ENCODE measurements around the gene FBL. TPM values are rescaled to one million over a fixed set of nuclear protein-coding genes. Genes with fewer than 3 reads are reported as not detected.

The FBL gene
- polyA plus RNA-seq, 1 donor (not counting 4 experiments of a cell fraction or from before 2014, with no cell fraction given): 357 TPM

GRCh38 chr19:39850892-39851291 lies 4.7 kb upstream of the FBL start:
- Histone ChIP-seq H3K9ac (ENCODE audit: control insufficient read depth, extremely low read depth, insufficient read depth, low read length) (no peak overlapping the region), H3K4me3 (ENCODE audit: control insufficient read depth in 2 of 3, extremely low read depth in 1 of 3, insufficient read depth in 2 of 3, low read depth in 1 of 3, low read length in 3 of 3) (no peak overlapping the region), H4K20me1 (ENCODE audit: control insufficient read depth, extremely low read depth, insufficient read depth, low read length) (no peaks in the 10 kb centered on the region), H3K79me2 (ENCODE audit: control insufficient read depth, insufficient read depth, low read length) (peaks cover 3% of the 10 kb centered on the region), H2AFZ (ENCODE audit: control insufficient read depth, low read length) (no peak overlapping the region), H3K4me1 (ENCODE audit: control insufficient read depth, extremely low read depth, insufficient read depth, low read length) (peaks cover 10% of the 10 kb centered on the region), H3K9me3 (ENCODE audit: control insufficient read depth, low read depth, low read length) (no peaks in the 10 kb centered on the region), H3K4me2 (ENCODE audit: control insufficient read depth, extremely low read depth, insufficient read depth, low read depth, low read length) (no peak overlapping the region), H3K36me3 (ENCODE audit: control insufficient read depth in 2 of 2, extremely low read depth in 1 of 2, insufficient read depth in 2 of 2, low read length in 2 of 2) (no peaks in the 10 kb centered on the region), H3K9me1 (ENCODE audit: control insufficient read depth, extremely low read depth, insufficient read depth, low read length) (no peaks in the 10 kb centered on the region), H3K27me3 (ENCODE audit: control insufficient read depth, extremely low read depth, insufficient read depth, low read length) (no peaks in the 10 kb centered on the region), H3K27ac (ENCODE audit: control insufficient read depth, insufficient read depth, low read length) (no peak overlapping the region)
- TF ChIP-seq CTCF (optimal IDR thresholded peaks at IDR 0.05 in 1 of 3, IDR thresholded peaks at IDR 0.05 in 1 of 3, conservative IDR thresholded peaks at IDR 0.05 in 1 of 3; ENCODE audit: extremely low read depth in 1 of 3, insufficient read depth in 2 of 3, low read length in 3 of 3): no peak
- no peak for TF ChIP-seq EZH2 (IDR thresholded peaks at IDR 0.05; ENCODE audit: low read length)
- dilution Hi-C loops (cut with MboI; ENCODE audit: extremely low pct_ligation_motif_present, low sequenced_read_pairs): no loop called here
- no peak for DNase-seq (ENCODE audit: low read depth, low spot score)
- no peak for FAIRE-seq

GRCh38 chr19:39848392-39848791 lies 2.2 kb upstream of the FBL start:
- peaks cover 28% of the 10 kb centered on the region for H3K79me2 ChIP-seq (ENCODE audit: control insufficient read depth, insufficient read depth, low read length)
- dilution Hi-C loops (cut with MboI; ENCODE audit: extremely low pct_ligation_motif_present, low sequenced_read_pairs): no loop called here
- DNase-seq (ENCODE audit: low read depth, low spot score) (no peak), FAIRE-seq (no peak)
- H2AFZ ChIP-seq (ENCODE audit: control insufficient read depth, low read length): no peak overlapping the region
- no peaks in the 10 kb centered on the region for H3K36me3 ChIP-seq (ENCODE audit: control insufficient read depth in 2 of 2, extremely low read depth in 1 of 2, insufficient read depth in 2 of 2, low read length in 2 of 2)
- H4K20me1 ChIP-seq (ENCODE audit: control insufficient read depth, extremely low read depth, insufficient read depth, low read length): no peaks in the 10 kb centered on the region
- no peaks in the 10 kb centered on the region for H3K27me3 ChIP-seq (ENCODE audit: control insufficient read depth, extremely low read depth, insufficient read depth, low read length)
- no peak overlapping the region for H3K4me3 ChIP-seq (ENCODE audit: control insufficient read depth in 2 of 3, extremely low read depth in 1 of 3, insufficient read depth in 2 of 3, low read depth in 1 of 3, low read length in 3 of 3)
- H3K27ac ChIP-seq (ENCODE audit: control insufficient read depth, insufficient read depth, low read length): no peak overlapping the region
- H3K4me1 ChIP-seq (ENCODE audit: control insufficient read depth, extremely low read depth, insufficient read depth, low read length): peaks cover 24% of the 10 kb centered on the region
- no peaks in the 10 kb centered on the region for H3K9me3 ChIP-seq (ENCODE audit: control insufficient read depth, low read depth, low read length)
- TF ChIP-seq EZH2 (IDR thresholded peaks at IDR 0.05; ENCODE audit: low read length): no peak
- TF ChIP-seq CTCF (optimal IDR thresholded peaks at IDR 0.05 in 1 of 3, IDR thresholded peaks at IDR 0.05 in 1 of 3, conservative IDR thresholded peaks at IDR 0.05 in 1 of 3; ENCODE audit: extremely low read depth in 1 of 3, insufficient read depth in 2 of 3, low read length in 3 of 3): no peak
- H3K4me2 ChIP-seq (ENCODE audit: control insufficient read depth, extremely low read depth, insufficient read depth, low read depth, low read length): no peak overlapping the region
- H3K9ac ChIP-seq (ENCODE audit: control insufficient read depth, extremely low read depth, insufficient read depth, low read length): no peak overlapping the region
- H3K9me1 ChIP-seq (ENCODE audit: control insufficient read depth, extremely low read depth, insufficient read depth, low read length): no peaks in the 10 kb centered on the region

Data from keratinocyte (primary cell).